OCI-LY7 (cell line): ENCODE measurements around the gene TMEM218. TPM values are rescaled to one million over a fixed set of nuclear protein-coding genes. Genes with fewer than 3 reads are reported as not detected.

Source experiments
- Bru-seq: library from RNA; stranded (reverse); fragments of 400-500 nt; gene quantifications from one replicate; lab custom pipeline; 2021; lab: Mats Ljungman, UMichigan
- BruChase-seq, 2 experiments: library from RNA; stranded (reverse); fragments of 400-500 nt; gene quantifications; one replicate each; lab custom pipeline; 2021; lab: Mats Ljungman, UMichigan
- BruUV-seq: library from RNA; stranded (reverse); fragments of 400-500 nt; replicated peaks from 2 replicates; lab custom pipeline; 2021; lab: Mats Ljungman, UMichigan
- CTCF ChIA-PET: fragments of 300-600 bp; sonication (Branson Sonifier 250); formaldehyde crosslinking; loops from one replicate; lab custom pipeline; 2022; ENCODE audit warnings: antibody characterized with exemption; ENCODE audit not compliant: unreplicated experiment; lab: Charles Lee
- POLR2A ChIA-PET: fragments of 300-600 bp; sonication (Branson Sonifier 250); formaldehyde crosslinking; loops from one replicate; lab custom pipeline; 2022; ENCODE audit warnings: antibody characterized with exemption; lab: Charles Lee
- DNase-seq: peaks from one replicate; pipeline ENCODE4 v3.0.0-alpha.2; 2015; ENCODE audit warnings: low spot score
- H2AFZ ChIP-seq: fragments of 200-600 bp; sonication (generic), shearing (Covaris generic); 2 replicates; pipeline ENCODE4 v1.6.1; 2014; ENCODE audit warnings: mild to moderate bottlenecking, antibody characterized with exemption, low read length, moderate library complexity
- H3K27ac ChIP-seq: fragments of 200-600 bp; sonication (generic); 2 replicates; pipeline ENCODE4 v1.5.1; 2014; ENCODE audit warnings: mixed run types, low read depth, mild to moderate bottlenecking, moderate library complexity, low read length, inconsistent platforms; ENCODE audit not compliant: poor library complexity, severe bottlenecking
- H3K36me3 ChIP-seq: fragments of 200-600 bp; sonication (generic); 2 replicates; pipeline ENCODE4 v1.6.1; 2014; ENCODE audit warnings: mild to moderate bottlenecking, antibody characterized with exemption, low read length, moderate library complexity, mixed read lengths; ENCODE audit not compliant: insufficient read depth
- H3K4me1 ChIP-seq: fragments of 200-600 bp; sonication (generic); 2 replicates; pipeline ENCODE4 v1.5.1; 2014; ENCODE audit warnings: mild to moderate bottlenecking, low read length; ENCODE audit not compliant: insufficient read depth, poor library complexity, severe bottlenecking
- H3K4me2 ChIP-seq: fragments of 200-600 bp; sonication (generic); 2 replicates; pipeline ENCODE4 v1.6.1; 2014; ENCODE audit warnings: mild to moderate bottlenecking, low read length
- H3K4me3 ChIP-seq: fragments of 200-600 bp; sonication (generic); 2 replicates; pipeline ENCODE4 v1.5.1; 2014; ENCODE audit warnings: mild to moderate bottlenecking, low read depth, low read length; ENCODE audit not compliant: poor library complexity, severe bottlenecking
- H3K79me2 ChIP-seq: fragments of 200-600 bp; sonication (generic); 2 replicates; pipeline ENCODE4 v1.6.1; 2016; ENCODE audit warnings: low read depth, mild to moderate bottlenecking, low read length, moderate library complexity, mixed read lengths; ENCODE audit not compliant: insufficient read depth
- H3K9me2 ChIP-seq: fragments of 200-600 bp; sonication (generic); 2 replicates; pipeline ENCODE4 v1.6.1; 2016; ENCODE audit warnings: mild to moderate bottlenecking, low read length, mixed read lengths; ENCODE audit not compliant: insufficient read depth
- H3K9me3 ChIP-seq: fragments of 200-600 bp; sonication (generic); 2 replicates; pipeline ENCODE4 v1.6.1; 2014; ENCODE audit warnings: mild to moderate bottlenecking, mixed run types, low read length, mixed read lengths
- H4K20me1 ChIP-seq: fragments of 200-600 bp; sonication (generic); 2 replicates; pipeline ENCODE4 v1.6.1; 2014; ENCODE audit warnings: mild to moderate bottlenecking, antibody characterized with exemption, low read length, moderate library complexity, mixed read lengths; ENCODE audit not compliant: insufficient read depth
- EZH2phosphoT487 ChIP-seq: fragments of 200-600 bp; sonication (generic); IDR thresholded peaks from 2 replicates; pipeline ENCODE4 v1.6.1; 2018; ENCODE audit warnings: low read depth, borderline replicate concordance, mild to moderate bottlenecking, mixed run types, antibody characterized with exemption, low read length, moderate library complexity, mixed read lengths
- intact Hi-C: fragments of 100-400 bp; cut with micrococcal nuclease; formaldehyde crosslinking; loops from one replicate; pipeline ENCODE4 v1.10.0; 2022; ENCODE audit not compliant: unreplicated experiment
- long read RNA-seq: library from polyadenylated mRNA; stranded (forward); transcript quantifications from one replicate; pipeline ENCODE4 v2.0.0, GENCODE V29; 2022
- total RNA-seq, 2 experiments: library from RNA; depleted of rRNA in 1 of 2; stranded (reverse); fragments of >200 nt in 1 of 2; shearing (Covaris generic) in 1 of 2; gene quantifications; 2 replicates each; pipeline ENCODE4 v1.2.3, GENCODE V29; 2014 to 2022
- TF ChIP-seq, protein P1 (sequence below): fragments of 200-600 bp; sonication (generic); conservative IDR thresholded peaks from 2 replicates; pipeline ENCODE4 v1.5.1; 2014; ENCODE audit warnings: mild to moderate bottlenecking, antibody characterized with exemption, low read length, moderate library complexity, mixed read lengths

The TMEM218 gene
- total RNA-seq (2014; rRNA removed; shearing (Covaris generic)): 19.6 and 28.1 TPM in 2 replicates
- total RNA-seq (2022): 24.4 and 25.4 TPM in 2 replicates
- Bru-seq, nascent RNA: percentile 74 among the genes with signal in this experiment
- percentile 59 among the genes with signal in this experiment for BruChase-seq, experiment 1, labeled RNA remaining after a 6-hour chase
- BruChase-seq, experiment 2, labeled RNA remaining after a 2-hour chase: percentile 69 among the genes with signal in this experiment
- long read RNA-seq, partial matches to known transcripts: 0 of 44 reads
- long read RNA-seq, other reads (novel, unspliced or antisense): 42 of 44 reads

DNA sequence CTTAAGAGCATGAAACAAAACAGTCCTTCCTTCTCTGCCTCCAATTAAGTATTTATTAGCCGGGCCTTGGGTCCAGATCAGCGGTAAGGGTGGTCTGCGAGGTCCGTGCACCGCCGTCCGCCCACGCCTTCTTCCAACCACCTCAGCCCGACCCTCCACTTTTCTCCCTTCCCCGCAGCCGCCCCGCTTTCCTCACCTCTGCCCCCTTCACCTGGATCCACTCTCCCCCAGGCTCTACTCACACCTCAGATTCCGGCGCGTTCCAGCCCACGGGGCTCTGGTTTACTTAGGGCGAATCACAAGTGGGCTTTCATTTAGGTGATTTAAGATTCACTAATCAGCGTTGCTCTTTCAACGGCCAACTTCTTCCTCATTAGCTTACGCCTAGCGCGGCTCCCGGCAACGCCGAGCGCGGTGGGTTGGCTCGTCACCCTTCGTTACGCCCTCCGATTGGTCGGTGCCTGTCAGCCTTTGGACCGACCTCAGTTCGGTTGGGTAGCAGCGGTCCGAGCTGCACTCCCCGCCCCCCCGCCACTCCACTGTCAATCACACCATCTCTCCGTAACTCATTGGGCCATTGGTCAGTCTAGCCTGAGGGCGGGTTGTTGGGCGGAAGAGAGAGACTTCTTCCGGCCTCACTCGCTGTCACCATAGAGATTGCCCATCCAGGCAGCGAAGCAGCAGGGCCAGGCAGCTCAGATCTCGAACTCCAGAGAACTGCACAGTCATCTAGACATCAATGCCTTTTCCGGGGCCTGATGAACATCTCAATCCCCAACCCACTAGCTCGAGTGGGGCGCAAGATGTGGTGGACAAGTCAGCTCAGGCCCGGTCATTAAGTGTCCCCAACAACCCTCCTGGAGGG is at the start of gene TMEM218:
Gene TMEM218, minus strand, starts transcription at position 284 of the 865 bp plus-strand sequence. CDS start 9,385 bp downstream, outside the sequence.
- H2AFZ ChIP-seq: peak within 1 kb of the TSS; percentile 67
- H3K79me2 ChIP-seq: peaks cover 11% of the 10 kb centered on the region; the same call in 1 of the 2 replicates
- peaks cover 11% of the 10 kb centered on the region; the same call in 1 of the 2 replicates for H3K9me3 ChIP-seq
- H3K4me1 ChIP-seq: peaks cover 17% of the 10 kb centered on the region
- POLR2A ChIA-PET: interaction anchor here (0.6 to 2.7 kb wide), 16 partner anchors 9 to 940 kb away, joined by 3 to 19 read pairs (median 5); partner anchors contain the start of gene CCDC15
- DNase-seq: peak; percentile 99
- BruUV-seq: no TSS peak
- peaks cover 5% of the 10 kb centered on the region; the same call in 1 of the 2 replicates for H3K36me3 ChIP-seq
- peak within 1 kb of the TSS; percentile 89 for H3K4me3 ChIP-seq
- H3K9me2 ChIP-seq: no peaks in the 10 kb centered on the region
- CTCF ChIA-PET: interaction anchor here (0.5 to 3.7 kb wide), 5 partner anchors 8 to 42 kb away, joined by 3 to 20 read pairs (median 4); no protein-coding TSS in a partner anchor
- no peaks in the 10 kb centered on the region for H4K20me1 ChIP-seq
- H3K4me2 ChIP-seq: peak within 1 kb of the TSS; percentile 97
- no peak for TF ChIP-seq EZH2phosphoT487
- intact Hi-C loops: loop anchor here (5.0 kb wide), 2 partner anchors 39 to 314 kb away; no protein-coding TSS in a partner anchor
- peak within 1 kb of the TSS; percentile 39 for H3K27ac ChIP-seq

DNA sequence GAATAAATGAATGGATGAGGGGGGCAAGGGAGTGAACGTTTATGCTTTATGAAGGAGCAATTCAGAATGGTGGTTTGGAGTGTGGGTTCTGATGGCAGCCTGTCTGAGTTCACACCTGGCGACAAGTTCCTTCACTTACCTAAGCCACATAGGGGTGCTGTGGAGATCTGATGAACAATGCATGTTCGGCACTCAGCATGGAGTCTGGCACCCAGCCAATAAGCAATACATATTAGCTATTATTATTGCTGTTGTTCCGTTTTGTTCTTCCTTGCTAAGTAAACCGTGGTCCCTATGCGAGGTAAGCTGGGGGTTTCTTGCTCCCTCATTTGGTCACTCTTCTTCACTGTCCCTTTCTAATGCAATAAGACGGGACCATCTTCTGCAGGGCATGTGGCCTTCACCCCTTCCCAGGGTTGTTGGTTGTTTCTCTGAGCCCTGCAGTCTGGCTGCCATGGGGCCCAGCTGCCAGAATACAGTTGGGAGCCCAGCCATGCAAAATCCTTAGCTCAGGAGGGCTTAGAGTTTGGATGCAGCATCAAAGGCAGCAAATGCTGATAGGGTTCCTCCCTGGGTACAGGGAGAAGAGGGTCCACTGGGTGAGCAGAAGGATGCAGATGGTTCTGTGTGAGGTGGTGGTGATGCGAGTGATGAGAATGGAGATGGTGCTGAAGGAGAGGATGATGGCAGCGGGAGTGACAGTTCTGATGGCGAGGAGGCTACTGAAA is 46.7 kb upstream of the TMEM218 start:
- CTCF ChIA-PET: no interaction called here
- intact Hi-C loops: no loop called here

More for the DNA sequence above, 46.7 kb upstream of the TMEM218 start:
- H3K36me3 ChIP-seq: no peaks in the 10 kb centered on the region
- no peaks in the 10 kb centered on the region for H4K20me1 ChIP-seq
- H3K9me2 ChIP-seq: no peaks in the 10 kb centered on the region
- H3K4me3 ChIP-seq: no peak overlapping the region
- DNase-seq: no peak
- H3K79me2 ChIP-seq: no peaks in the 10 kb centered on the region
- no peak overlapping the region for H3K4me2 ChIP-seq
- H2AFZ ChIP-seq: no peak overlapping the region
- TF ChIP-seq, protein P1, sequence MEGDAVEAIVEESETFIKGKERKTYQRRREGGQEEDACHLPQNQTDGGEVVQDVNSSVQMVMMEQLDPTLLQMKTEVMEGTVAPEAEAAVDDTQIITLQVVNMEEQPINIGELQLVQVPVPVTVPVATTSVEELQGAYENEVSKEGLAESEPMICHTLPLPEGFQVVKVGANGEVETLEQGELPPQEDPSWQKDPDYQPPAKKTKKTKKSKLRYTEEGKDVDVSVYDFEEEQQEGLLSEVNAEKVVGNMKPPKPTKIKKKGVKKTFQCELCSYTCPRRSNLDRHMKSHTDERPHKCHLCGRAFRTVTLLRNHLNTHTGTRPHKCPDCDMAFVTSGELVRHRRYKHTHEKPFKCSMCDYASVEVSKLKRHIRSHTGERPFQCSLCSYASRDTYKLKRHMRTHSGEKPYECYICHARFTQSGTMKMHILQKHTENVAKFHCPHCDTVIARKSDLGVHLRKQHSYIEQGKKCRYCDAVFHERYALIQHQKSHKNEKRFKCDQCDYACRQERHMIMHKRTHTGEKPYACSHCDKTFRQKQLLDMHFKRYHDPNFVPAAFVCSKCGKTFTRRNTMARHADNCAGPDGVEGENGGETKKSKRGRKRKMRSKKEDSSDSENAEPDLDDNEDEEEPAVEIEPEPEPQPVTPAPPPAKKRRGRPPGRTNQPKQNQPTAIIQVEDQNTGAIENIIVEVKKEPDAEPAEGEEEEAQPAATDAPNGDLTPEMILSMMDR: no peak
- no peak for TF ChIP-seq EZH2phosphoT487
- POLR2A ChIA-PET: no interaction called here
- no peak overlapping the region for H3K27ac ChIP-seq
- no peaks in the 10 kb centered on the region for H3K9me3 ChIP-seq
- BruUV-seq: no TSS peak
- H3K4me1 ChIP-seq: no peaks in the 10 kb centered on the region
